HL-60 (cell line): ENCODE data around the gene ACER1.

Source experiments
- CTCF ChIP-seq: IDR thresholded peaks from one replicate; pipeline ENCODE4 v1.5.1; 2011; ENCODE audit warnings: low read length, control low read depth, inconsistent platforms; ENCODE audit not compliant: insufficient read depth
- GABPA ChIP-seq: IDR thresholded peaks from 2 replicates; pipeline ENCODE4 v1.6.1; 2012; ENCODE audit warnings: low read depth
- POLR2AphosphoS5 ChIP-seq: IDR thresholded peaks from 2 replicates; pipeline ENCODE4 v1.6.1; 2012; ENCODE audit warnings: low read depth

- no peak for TF ChIP-seq GABPA
- no peak for TF ChIP-seq POLR2AphosphoS5
- no peak for TF ChIP-seq CTCF
These were observed 58.2 kb downstream of the ACER1 start for GRCh38 chr19:6275170-6275744.
